HG02840 (cell line): ENCODE results near the gene CSKMT.
"Not testable (repeated sequence)": the region's sequence is repeated elsewhere in the genome, so short reads cannot be mapped to it uniquely, and the experiment has no call there.

Source experiments
- ATAC-seq: cut with Tn5 transposase; IDR thresholded peaks from one replicate; pipeline ENCODE4 v1.9.1; 2021; ENCODE audit warnings: mild to moderate bottlenecking, moderate library complexity, moderate number of reproducible peaks; ENCODE audit not compliant: unreplicated experiment, low FRiP score

The CSKMT gene

GRCh38 chr11:62665075-62665598 is at the start of gene CSKMT, which contains the start of gene C11orf98:
TSS of gene CSKMT (plus strand) at chr11:62665312. CDS start at chr11:62665880, 568 bp downstream.
TSS of gene C11orf98 (minus strand) at chr11:62665210. CDS start at chr11:62665169, 41 bp downstream.
- peak; percentile 80 for ATAC-seq

GRCh38 chr11:62615521-62615920 is 49.6 kb upstream of the CSKMT start:
- ATAC-seq = no peak

- ATAC-seq = not testable (repeated sequence)
Observed at GRCh38 chr11:62616957-62617356, 48.2 kb upstream of the CSKMT start.

- no peak for ATAC-seq
Observed at GRCh38 chr11:62621027-62621566, 44.0 kb upstream of the CSKMT start.

- ATAC-seq = peak; percentile 89
Observed at GRCh38 chr11:62621567-62622470, 43.3 kb upstream of the CSKMT start, which contains the start of gene B3GAT3. TSS of gene B3GAT3 (minus strand) at chr11:62621986. CDS start at chr11:62621947, 39 bp downstream.

GRCh38 chr11:62622476-62623089 is 42.5 kb upstream of the CSKMT start:
- ATAC-seq = no peak

- no peak for ATAC-seq
Observed at GRCh38 chr11:62627713-62628112, 37.4 kb upstream of the CSKMT start.

- no peak for ATAC-seq
Observed at GRCh38 chr11:62632492-62632891, 32.6 kb upstream of the CSKMT start.

- no peak for ATAC-seq
Observed at GRCh38 chr11:62644220-62644619, 20.9 kb upstream of the CSKMT start.

GRCh38 chr11:62645671-62645945 is 19.5 kb upstream of the CSKMT start:
- ATAC-seq = no peak

GRCh38 chr11:62645946-62646824 is 18.9 kb upstream of the CSKMT start, which contains the start of gene GANAB:
TSS of gene GANAB (minus strand) at chr11:62646613. CDS start at chr11:62646599, 14 bp downstream.
- peak; percentile 87 for ATAC-seq

- ATAC-seq = no peak
Observed at GRCh38 chr11:62646825-62647608, 18.1 kb upstream of the CSKMT start.

- ATAC-seq = no peak
Observed at GRCh38 chr11:62647609-62648005, 17.5 kb upstream of the CSKMT start.

GRCh38 chr11:62648185-62648966 is 16.7 kb upstream of the CSKMT start:
- ATAC-seq = no peak

- no peak for ATAC-seq
Observed at GRCh38 chr11:62648967-62649364, 16.1 kb upstream of the CSKMT start.

GRCh38 chr11:62649486-62649885 is 15.6 kb upstream of the CSKMT start:
- ATAC-seq = no peak

- ATAC-seq = not testable (repeated sequence)
Observed at GRCh38 chr11:62650283-62650682, 14.8 kb upstream of the CSKMT start.

GRCh38 chr11:62652161-62653006 is 12.7 kb upstream of the CSKMT start:
- peak; percentile 16 for ATAC-seq
